ENCODE results near the gene STUM.

The STUM gene

DNA sequence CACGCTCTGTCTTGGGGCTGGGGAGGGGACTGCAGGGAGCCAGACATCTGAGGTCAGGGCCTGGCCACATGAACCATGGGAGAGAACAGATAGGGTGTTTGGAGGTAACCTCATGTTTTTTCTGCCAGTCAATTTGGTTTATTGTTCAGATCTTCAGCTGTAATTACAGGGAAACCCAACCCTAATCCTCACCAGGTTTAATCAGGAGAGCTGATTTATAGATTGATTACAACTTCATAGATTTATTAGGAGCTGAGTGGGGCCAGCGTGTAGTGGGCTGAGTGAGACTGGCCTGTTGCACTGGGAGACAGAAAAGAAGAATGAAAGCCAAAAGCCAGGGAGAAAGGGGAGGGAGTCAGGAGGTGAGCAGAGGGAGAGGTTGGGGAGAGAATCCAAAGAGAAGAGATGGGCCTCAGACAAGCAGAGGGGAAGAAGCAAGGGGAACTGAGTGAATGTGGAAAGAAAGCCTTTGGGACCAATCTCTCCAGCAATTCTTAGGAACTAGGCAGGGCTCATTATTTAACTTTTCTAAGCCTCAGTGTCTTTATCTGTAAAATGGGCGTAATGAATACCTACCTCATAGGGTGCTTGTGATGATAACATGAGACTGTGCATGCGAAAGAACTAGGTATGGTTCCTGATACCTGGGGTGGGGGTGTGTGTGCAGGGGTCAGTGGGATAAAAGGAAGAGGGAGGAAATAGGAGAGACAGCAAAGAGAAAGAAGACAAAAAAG, 17.0 kb upstream of the STUM start:
- in situ Hi-C loops (cut with MboI; ENCODE audit: low pct_unique_long_range_greater_than_20kb, low sequenced_read_pairs): no loop called here
- DNase-seq: no peak

DNA sequence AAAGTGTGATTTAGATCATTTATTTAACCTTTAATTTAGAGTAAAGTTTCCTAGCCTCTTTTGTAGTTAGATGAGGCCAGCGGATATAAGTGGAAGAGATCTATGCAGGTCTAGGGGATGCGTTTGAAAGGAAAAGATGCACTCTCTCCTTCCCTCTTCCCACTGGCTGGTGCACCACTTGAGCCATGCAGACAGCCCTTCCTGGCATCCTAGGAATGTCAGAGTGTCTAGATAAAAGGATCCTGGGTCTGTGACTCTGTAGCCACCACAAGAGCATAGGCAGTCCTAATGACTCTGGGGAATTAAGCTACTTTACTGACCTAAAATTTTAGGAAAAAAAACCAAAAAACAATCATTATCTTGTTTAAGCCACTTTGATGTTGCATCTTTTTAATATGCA, 16.0 kb upstream of the STUM start:
- in situ Hi-C loops (cut with MboI; ENCODE audit: low pct_unique_long_range_greater_than_20kb, low sequenced_read_pairs): no loop called here

DNA sequence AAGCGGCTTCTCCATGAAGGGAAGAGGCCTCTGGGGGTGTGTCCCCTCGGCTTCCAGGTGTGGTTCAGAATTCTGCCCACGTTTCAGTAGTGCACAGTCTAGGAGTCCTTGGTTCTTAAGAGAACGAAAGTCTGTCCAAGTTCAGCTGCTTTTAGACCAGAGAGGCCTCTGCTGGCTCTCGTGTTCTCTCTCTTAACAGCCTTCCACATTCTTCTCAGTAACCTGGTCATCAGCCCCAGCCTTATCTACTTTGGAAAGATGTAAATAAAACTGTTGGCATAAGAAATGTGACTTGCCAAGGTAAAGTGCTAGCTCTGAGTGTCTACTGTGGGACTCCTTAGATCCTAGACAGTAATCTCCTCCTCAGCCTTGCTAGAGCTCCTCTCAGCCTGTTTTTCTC, 15.3 kb upstream of the STUM start:
- in situ Hi-C loops (cut with MboI; ENCODE audit: low pct_unique_long_range_greater_than_20kb, low sequenced_read_pairs): no loop called here

More for the DNA sequence above, 16.0 kb upstream of the STUM start:
- DNase-seq: no peak

DNA sequence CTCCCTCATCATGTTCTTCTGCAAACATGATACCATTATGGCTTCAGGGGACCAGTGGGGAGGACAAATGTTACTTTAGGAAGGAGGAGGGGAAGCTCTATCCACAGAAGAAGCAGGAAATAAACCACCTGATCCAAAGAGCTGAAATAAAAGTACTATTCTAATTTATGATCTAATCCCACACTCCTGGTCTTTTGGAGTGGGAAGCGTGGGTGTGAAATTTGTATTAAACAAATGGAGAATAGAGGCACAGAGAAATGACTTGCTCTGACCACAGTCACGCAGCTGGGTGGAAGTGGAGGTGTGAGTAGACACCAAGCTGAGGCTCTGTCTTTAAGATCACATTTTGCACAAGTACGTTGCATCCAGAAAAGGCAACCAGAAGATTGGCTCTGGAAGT, 14.5 kb upstream of the STUM start:
- in situ Hi-C loops (cut with MboI; ENCODE audit: low pct_unique_long_range_greater_than_20kb, low sequenced_read_pairs): no loop called here
- DNase-seq: no peak

More for the DNA sequence above, 15.3 kb upstream of the STUM start:
- no peak for DNase-seq

DNA sequence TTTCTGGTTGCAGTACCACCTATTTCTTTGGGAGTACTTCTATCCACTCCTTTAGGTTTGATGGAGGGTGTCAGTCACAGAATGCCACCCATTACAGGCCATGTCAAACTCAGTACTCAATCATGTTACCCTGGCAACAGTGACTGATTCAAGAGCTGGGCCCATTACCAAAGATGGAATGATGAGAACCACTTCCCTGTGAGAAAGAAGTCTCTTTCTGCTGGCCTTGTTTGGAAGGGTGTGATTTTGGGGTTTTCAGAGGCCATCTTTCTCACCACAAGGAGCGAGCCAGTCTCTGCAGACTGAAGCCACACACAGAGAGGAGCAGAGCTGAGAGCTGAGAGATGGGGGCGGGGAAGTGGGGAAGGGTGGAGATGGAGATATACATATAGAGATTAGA, 13.9 kb upstream of the STUM start:
- in situ Hi-C loops (cut with MboI; ENCODE audit: low pct_unique_long_range_greater_than_20kb, low sequenced_read_pairs): no loop called here
- no peak for DNase-seq

DNA sequence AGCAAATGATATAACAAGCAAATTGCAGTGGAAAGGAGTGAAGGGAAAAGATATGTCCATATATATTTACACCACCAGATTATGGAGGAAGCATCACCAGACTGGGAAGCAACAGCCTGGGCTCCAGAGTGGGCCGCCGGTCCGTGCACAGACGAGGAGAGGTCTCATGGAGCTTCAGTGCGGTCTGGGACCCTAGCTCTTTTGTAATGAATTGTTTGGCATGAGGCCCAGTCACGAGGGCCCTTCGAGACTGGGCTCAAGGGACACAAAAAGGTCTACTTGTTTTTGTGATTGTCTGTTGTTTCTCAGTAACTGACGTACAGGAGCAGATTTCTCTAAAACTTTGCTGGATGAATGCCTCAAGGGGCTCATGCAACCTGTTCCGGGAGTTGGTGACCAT, 12.9 kb upstream of the STUM start:
- in situ Hi-C loops (cut with MboI; ENCODE audit: low pct_unique_long_range_greater_than_20kb, low sequenced_read_pairs): no loop called here
- no peak for DNase-seq

DNA sequence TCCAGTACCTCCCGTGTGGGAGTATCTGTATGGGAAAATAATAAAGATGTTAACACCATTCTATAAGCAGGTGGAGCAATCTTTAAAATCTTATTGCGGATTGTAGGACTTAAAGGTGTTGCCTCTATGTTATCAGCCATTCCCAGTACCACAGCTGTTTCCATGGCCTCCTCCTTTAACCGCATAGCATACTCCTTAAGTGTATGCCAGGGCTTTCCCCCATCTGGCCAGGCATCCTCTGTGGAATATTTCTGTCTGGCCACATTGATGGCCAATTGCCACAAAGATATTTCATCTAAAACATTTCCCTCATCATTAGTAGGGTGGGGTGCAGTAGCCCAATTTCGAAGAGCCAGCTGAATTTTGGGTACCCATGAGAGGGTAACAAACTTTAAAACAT, 7.3 kb upstream of the STUM start:
- DNase-seq: no peak
- in situ Hi-C loops (cut with MboI; ENCODE audit: low pct_unique_long_range_greater_than_20kb, low sequenced_read_pairs): no loop called here

DNA sequence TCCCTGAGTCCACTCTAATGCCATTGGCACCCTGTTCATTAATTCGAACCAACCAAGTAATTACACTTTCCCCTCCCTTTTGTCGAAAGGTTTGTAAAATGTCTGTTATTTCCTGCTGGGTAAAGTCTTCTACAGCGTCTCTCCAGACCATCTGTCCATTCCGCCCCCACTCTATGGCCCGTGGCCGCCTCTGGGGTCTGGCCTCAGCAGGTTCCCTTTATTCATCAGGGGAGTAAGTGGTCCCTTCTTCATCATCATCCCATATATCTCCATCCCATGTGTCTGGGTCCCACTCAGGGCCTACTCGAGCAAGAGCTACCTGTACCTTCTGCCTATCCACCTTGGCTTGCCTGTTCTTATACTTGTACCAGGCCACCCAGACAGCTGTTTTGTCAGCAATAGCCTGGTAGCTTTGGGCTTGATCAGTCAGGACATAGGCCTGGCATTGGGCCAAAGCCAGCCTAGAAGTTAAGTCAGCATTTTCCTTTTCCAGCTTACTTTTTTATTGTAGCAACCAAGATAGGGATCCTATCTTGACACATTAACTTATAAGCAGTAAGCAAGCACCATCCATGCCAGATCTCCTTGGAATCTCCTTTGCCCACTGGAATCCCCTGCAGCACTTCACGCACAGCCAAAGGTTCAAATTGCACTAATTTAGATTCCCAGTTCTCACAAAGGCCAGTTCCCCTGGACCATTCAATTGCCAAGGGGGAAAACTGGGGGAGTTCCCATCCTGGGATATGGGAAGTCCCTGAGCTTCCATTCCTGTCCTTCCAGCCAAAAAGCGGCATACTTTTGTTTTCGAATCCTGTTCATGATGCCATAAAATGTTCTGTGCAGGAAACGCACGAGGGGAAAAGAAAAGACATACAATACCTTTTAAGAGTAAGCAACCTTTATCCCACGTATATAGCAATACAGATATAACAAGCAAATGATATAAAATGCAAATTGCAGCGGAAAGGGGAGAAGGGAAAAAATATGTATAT, 6.6 kb upstream of the STUM start:
- no peak for DNase-seq
- in situ Hi-C loops (cut with MboI; ENCODE audit: low pct_unique_long_range_greater_than_20kb, low sequenced_read_pairs): no loop called here

DNA sequence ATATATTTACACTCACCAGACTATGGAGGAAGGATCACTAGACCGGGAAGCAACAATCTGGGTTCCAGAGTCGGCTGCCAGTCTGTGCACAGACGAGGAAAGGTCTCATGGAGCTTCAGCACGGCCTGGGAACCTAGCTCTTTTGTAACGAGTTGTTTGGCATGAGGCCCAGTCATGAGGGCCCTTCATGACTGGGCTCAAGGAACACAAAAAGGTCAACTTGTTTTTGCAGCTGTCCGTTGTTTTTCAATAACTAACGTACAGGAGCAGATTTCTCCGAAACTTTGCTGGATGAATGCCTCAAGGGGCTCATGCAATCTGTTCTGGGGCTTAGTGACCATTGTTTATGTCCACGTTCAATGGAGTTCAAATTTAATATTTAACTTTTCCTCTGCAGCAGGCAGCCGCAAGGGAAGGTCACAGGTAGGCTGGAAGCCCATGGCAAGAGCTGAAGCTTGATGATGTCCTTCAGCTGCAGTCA, 5.9 kb upstream of the STUM start:
- no peak for DNase-seq

DNA sequence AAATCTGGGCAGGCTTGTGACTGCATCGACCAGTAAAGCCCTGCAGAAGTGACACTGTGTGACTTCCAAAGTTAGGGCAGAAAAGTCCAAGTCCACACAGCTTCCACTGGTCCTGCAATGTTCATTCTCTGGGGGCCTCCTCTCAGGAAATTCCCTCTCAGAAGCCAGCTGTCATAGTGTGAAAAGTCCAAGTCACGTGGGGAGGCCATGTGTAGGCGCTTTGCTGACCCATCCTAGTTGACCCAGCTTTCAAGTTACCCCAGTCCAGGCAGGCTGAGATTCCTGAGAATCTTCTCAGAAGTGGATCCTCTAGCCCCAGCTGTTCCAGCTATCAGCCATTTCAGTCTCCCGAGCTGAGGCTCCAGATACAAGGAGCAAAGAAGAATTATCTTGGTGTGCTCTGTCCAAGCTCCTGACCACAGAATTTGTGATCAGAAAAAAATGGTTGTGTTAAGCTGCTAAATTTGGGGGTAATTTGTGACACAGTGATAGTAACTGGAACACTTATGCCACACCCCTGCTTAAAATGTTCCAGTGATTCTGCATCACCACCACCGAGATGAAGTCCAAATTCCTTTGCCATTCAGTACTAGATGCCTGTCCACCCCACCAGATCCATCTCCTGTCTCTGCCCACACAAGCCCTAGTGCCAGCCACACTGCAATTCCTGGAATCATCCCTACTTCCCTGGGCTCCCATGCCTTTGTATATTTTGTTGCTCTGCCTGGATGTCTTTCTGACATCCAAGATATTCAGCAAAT, 2.5 kb upstream of the STUM start:
- in situ Hi-C loops (cut with MboI; ENCODE audit: low pct_unique_long_range_greater_than_20kb, low sequenced_read_pairs): no loop called here
- DNase-seq: no peak

More for the DNA sequence above, 5.9 kb upstream of the STUM start:
- in situ Hi-C loops (cut with MboI; ENCODE audit: low pct_unique_long_range_greater_than_20kb, low sequenced_read_pairs): no loop called here

DNA sequence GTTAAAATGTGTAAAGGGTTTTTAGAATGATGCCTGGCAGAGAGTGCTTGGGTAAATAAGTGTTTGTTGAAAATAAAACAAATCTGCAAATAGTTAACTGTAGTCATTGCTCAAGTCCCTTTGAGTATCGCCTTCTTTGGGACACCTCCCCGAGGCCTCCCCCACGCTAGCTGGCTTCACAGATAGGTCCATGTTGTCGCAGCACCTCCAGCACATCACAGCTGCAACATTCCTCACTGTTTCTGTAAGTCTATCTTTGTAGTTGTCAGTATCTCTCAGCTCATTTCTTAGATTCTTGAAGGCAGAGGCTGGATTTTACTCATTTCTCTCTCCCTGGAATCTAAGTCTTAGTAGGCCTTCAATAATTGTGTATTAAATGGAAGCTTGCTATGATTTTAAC, 1.6 kb upstream of the STUM start:
- no peak for DNase-seq
- in situ Hi-C loops (cut with MboI; ENCODE audit: low pct_unique_long_range_greater_than_20kb, low sequenced_read_pairs): no loop called here

DNA sequence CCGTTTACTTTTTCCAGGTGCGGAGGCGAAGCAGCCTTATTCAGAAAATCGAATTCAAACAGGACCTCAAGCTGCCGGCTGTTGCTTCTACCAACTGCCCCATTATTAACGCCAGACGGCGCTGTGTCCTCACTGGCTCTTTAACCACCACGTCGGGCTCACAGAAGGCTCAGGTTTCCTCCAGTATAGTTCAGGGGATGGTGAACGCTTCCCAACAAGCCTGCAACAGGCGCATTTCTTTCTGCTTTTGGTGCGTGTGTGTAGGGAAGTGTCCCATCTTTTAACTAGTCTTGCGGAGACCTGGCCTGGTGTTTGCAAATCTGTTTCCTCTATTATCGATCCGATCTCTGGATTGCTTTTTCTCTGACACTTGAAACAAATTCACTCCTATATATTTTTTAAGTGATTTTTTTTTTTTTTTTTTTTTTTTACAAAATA, 791 bp upstream of the STUM start:
- in situ Hi-C loops (cut with MboI; ENCODE audit: low pct_unique_long_range_greater_than_20kb, low sequenced_read_pairs): no loop called here

DNA sequence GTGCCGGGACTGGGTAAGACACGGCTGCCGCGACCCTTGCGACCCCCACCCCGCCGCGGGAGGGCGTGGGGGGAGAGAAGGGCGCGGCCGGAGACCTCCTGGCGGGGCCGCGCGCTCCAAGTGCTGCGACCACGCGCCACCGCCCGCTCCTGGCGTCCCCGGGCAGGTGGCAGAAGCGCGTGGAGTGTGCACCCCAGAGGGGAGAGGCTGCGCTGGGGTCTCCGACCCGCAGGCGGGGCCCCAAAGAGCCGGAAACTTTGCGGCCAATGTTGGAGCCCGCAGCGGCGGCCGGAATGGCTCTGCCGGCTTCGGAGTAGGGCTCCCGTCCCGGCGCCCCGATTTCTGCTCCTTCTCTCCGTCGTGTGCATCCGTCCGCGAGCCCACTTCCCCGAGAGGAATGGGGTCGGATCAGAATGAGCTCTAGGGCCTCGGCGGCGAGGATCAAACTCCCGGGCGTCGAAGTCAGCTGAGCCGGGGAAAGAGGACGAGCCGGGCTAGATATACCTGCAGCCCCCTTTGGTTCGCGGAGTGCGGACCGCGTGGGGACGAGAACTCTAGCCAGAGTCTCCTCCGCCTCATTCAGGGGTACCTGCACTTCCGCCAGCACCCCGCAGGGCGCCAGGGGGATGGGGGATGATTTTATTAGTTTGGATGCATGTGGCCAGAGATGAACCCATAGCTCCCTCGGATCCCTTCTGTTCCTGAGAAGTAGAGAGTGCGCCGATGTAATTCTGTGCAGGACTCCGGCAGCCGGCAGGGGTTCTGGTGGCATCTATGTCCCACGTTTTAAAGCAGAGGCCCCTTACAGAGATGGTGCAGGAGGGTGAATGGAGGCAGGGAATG, 751 bp downstream of the STUM start:
- DNase-seq: peak; percentile 15
- in situ Hi-C loops (cut with MboI; ENCODE audit: low pct_unique_long_range_greater_than_20kb, low sequenced_read_pairs): no loop called here

More for the DNA sequence above, 791 bp upstream of the STUM start:
- peak; percentile 84 for DNase-seq

DNA sequence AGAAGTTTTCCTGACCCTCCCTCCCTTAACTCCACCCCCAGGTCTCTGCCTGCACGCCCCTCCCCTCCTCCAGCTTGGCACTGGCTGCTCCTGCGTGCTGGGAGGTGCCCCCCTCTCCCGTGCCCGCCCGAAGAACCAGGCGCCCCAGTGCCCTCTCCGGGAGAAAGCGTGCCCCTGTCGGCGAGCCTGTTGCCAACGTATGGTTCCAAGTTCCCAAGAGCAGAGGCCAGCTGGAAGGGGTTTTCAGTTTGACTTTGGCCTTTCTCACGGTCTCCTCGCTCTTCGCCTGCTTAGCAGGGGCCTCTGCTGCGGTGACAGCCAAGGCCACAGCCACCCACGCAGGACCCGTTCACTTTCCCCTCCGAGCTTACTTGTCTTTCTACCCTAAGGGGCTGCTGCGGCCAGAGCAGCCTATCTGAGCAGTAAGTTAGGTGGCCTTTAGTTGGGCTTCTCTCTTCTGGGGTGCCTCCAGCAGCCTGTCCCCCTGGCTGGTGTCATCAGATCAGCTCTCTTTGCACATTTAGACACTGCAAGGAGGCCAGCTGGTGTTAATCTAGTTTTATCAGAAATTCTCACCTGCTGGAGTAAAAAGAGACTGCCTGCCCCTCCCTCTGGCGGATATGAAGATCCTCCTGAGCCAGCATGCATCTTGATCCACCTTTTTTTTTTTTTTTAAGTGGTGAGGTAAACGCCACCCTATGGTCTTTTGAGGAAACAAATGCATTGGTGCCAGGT, 1.5 kb downstream of the STUM start:
- in situ Hi-C loops (cut with MboI; ENCODE audit: low pct_unique_long_range_greater_than_20kb, low sequenced_read_pairs): no loop called here
- peak; percentile 29 for DNase-seq

DNA sequence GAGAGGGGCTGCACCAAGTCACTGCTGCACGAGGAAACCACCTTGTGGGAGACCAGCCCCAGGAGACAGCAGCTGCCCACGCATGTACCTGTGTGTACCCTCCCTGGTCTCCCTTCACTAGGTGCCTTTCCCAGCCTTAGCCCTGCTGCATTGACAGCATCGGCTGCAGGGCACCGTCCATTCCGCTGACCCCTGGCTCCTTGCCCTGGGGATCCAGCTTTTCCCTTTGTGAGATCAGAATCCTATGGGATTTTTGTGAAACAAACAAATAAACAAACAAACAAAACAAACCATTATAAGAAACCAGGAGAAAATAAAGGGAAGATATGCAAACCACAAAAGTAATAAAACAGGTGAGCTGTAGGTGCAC, 2.1 kb downstream of the STUM start:
- in situ Hi-C loops (cut with MboI; ENCODE audit: low pct_unique_long_range_greater_than_20kb, low sequenced_read_pairs): no loop called here
- no peak for DNase-seq

DNA sequence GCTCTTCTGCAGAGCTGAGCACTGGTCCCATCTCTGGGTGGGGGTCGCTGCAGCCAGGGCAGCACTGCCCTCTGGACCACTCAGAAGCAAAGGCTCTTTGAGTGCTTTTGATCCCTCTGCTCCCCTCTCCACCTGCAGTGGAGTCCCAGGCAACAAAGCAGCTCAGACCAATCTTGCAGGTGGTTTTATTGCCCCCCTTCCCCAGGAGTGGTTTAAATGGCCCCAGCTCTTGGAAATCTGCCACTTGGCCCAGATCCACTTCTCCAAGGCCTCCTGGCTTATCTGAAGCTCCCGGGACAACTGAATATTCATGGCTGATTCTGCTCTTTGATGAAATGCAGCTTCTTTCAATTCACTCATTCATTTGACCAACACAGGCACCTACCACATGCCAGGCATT, 2.7 kb downstream of the STUM start:
- in situ Hi-C loops (cut with MboI; ENCODE audit: low pct_unique_long_range_greater_than_20kb, low sequenced_read_pairs): no loop called here
- DNase-seq: no peak

DNA sequence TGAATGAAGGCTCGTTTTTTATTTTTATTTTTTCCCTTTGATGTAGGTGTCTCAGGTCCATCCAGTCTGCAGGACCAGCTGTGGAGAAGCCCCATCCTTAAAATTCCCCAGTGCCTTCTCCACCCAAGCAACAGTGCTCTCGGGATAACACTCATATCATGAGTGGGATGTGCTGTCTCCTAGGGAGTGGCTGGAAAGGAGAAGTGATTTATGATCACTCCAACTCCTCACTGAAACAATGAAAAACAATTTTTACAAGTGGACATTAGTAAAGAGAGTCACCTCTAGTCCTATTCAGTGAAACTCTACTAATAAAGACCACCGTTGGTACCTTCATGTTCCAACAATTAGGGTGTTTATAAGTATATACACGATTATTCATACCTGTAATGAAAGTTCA, 3.5 kb downstream of the STUM start:
- DNase-seq: no peak
- in situ Hi-C loops (cut with MboI; ENCODE audit: low pct_unique_long_range_greater_than_20kb, low sequenced_read_pairs): no loop called here

DNA sequence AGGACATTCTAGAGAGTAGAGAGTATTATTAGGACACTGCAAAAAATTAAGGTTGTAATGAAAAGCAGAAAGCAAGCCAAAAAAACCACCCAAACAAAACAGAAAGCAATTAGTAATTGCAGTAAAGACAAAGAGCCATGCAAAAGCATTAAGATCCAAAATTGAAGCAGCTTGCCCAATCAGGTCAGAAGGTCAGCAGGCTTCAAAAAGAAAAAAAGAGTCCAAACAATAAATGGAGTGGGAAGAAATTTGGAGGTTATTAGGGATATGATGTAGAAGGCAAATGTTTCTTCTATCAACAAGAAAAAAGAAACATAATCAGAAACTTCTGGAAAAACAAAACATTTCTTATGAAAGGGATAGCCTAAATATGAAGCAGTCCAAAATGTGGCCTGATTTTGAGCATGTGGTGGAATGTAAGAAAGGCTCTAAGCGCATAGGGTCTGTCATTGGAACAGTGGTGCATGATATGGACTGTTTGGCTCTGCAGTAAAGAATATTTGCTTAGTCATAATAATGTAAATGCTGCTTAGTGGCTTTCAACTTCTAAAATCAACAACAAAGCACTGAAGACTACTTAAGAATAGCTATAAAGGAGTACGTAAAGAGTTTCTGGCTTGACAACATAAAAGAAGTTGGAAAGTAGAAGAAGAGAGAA, 4.8 kb downstream of the STUM start:
- in situ Hi-C loops (cut with MboI; ENCODE audit: low pct_unique_long_range_greater_than_20kb, low sequenced_read_pairs): no loop called here
- no peak for DNase-seq

Data from KBM-7 (cell line).